Dedifferentiated amniotic fluid mesenchymal stem cell (primary cell): ENCODE data around the gene PHLPP1.
"Not testable (repeated sequence)": the region's sequence is repeated elsewhere in the genome, so short reads cannot be mapped to it uniquely, and the experiment has no call there.

Experiments
- DNase-seq: peaks from one replicate; pipeline ENCODE4 v3.0.0-alpha.2; 2016; ENCODE audit errors: extremely low spot score

PHLPP1 gene

GRCh38 chr18:62715436-62715758 is at the start of gene PHLPP1:
PHLPP1 (plus strand) TSS chr18:62715541; CDS start chr18:62715684, 143 bp downstream.
- DNase-seq: no peak

- no peak for DNase-seq
Observed at GRCh38 chr18:62669225-62669624, 46.1 kb upstream of the PHLPP1 start.

GRCh38 chr18:62670573-62670972 is 44.8 kb upstream of the PHLPP1 start:
- DNase-seq: no peak

DNA sequence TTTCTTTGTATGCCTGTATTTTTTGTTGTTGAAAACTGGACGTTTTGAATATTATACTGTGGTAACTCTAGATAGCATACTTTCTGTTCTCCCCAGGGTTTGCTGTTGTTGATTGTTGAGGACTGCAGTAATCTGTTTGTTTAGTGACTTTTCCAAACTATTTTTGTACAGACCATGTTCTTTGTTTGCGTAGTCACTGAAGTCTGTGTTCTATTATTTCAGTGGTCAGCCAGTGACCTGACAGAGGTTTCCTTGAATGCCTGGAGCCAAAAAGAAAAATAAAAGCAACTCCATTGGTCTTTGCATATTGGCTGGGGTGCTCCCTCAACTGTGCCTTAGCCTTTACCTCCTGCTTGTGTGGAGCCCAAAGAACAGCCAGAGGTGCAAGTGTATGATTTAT is 42.7 kb upstream of the PHLPP1 start:
- peak; percentile 39 for DNase-seq

- DNase-seq: no peak
Observed at GRCh38 chr18:62678847-62679485, 36.4 kb upstream of the PHLPP1 start.

DNA sequence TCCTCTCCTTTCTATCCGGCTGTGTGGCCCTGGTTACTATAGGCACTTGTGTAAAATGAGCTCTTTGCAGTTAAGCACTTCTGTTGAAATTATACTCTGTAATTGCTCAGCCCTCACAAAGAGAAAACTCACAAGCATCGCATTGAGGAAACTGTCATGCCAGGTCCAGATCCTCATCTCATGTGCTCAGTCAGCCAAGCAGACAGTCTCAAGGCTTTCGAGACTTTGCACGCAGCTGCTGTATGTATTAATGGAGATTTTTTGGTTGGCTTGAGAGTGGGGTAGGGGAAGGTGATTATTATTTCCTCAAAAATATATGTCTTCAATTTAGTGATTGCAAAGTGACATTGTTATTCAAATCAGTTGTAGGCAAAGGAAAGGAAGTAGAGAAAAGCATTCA is 33.0 kb upstream of the PHLPP1 start:
- no peak for DNase-seq

DNA sequence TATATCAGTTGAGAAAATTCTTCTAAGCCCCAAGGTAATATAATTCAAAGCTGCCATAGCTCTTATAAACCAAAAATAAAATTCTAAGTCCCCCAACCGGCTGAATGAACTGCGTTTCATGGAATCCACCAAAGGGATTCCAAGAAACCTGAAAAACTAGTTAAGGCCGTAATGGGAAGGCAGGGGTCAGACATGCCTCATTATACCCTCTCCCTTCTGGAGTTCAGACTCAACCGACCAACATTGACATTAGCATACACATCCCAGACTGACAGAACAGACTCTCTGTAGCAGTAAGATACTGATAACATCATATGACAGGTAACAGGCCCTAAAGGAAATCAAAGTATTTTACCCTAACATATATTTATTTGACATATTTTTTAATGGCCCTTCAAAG is 31.4 kb upstream of the PHLPP1 start:
- DNase-seq: no peak

DNA sequence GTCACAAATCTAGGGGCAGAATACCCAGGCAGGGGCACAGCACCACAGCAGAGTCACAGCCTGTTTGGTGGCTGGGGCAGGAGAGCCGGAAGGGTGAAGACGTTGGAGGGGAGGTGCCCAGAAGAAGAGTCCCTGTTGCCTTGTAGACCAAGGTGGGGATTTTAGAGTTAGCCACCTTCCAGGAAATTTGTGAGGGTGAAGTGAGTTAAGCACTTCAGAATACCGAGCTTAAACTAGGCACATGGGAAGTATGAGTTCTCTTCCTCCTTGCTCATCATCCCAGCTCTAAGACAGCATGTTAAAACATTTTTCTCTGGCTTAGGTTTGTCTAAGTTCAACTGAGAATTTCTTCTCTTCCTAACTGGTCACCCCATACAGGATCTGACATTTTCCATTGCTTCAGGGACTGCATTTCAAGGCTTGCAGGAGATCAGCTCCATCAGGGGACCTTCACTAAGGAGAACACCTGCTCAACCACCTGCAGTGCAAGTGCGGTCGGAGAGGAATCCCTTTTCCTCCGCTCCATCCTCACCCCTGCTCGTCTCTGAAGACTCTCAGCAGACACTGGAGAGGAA is 26.5 kb upstream of the PHLPP1 start:
- no peak for DNase-seq

DNA sequence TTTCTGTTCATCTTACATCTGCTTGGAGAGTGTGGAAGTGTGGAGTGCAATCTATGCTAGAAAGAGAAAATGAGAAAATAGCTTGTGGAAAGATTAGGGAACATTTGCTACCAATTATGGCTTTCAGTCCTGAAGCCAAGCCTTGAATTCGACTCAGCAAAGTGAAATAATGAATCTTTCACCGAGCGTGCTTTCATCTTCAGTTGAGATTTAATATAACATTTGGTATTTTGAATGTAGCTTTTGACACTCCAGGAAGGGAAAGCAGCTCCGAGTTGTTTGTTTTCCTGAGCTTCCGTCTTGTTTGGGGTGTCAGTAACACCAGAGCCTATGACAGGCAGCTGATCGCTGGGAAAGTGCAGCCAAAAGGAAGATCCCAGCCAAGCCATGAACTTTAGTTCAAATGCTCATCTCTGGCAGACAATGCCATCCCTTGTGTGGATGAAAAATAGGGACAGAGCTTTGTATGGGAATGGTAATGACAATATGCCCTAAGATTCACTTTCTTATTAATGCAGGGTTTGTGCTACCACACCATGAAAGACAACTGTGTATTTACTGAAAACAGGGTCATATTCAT is 25.0 kb upstream of the PHLPP1 start:
- no peak for DNase-seq

DNA sequence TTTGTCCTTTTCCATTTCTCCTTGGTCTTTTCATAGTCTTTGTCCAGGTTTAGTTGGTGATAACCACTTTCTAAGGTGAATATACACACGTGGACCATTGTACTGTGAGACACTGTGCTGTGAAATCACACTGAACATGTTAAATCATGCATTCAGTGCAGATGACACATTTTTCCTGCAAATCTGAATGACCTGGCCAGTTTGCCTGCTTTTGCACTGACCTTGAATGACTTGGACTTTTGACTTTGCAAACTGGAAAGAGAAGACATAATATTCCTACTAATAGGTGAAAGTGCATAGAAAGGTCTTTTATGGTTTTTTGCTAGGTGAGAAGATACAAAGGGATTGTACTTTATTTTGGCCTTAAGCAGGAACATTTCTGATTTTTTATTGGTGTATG is 21.7 kb upstream of the PHLPP1 start:
- DNase-seq: no peak

GRCh38 chr18:62697636-62698035 is 17.7 kb upstream of the PHLPP1 start:
- DNase-seq: no peak

DNA sequence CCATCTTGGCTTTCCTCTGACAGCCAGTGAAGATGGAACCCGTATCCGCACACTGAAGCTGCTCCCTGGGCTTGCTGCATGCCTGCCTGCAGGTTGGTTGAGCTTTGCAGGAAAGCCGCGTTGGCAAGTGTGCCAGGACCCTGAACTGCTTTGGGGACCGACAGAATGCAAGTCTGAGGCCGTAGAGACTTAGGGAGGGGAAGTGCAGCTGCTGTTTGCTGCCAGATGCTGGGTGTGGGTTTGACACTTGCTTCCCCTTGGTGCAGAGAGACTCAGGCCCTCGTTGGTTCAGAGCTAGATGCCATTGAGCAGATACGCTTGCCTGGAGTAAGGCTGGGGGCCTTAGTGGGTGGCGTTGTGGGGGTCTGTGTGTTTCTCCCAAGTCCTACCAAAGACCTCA is 13.1 kb upstream of the PHLPP1 start:
- DNase-seq: no peak

DNA sequence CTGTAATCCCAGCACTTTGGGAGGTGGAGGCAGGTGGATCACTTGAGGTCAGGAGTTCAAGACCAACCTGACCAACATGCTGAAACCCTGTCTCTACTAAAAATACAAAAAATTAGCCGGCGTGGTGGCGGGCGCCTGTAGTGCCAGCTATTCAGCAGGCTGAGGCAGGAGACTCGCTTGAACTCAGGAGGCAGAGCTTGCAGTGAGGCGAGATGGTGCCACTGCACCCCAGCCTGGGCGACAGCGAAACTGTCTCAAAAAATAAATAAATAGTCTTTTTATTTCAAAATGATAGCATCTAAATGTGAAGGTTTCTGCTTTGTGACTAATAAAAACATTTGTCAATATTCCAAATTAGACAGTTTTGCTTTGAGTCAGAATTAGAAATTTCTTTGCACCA is 8.5 kb upstream of the PHLPP1 start:
- DNase-seq: not testable (repeated sequence)

DNA sequence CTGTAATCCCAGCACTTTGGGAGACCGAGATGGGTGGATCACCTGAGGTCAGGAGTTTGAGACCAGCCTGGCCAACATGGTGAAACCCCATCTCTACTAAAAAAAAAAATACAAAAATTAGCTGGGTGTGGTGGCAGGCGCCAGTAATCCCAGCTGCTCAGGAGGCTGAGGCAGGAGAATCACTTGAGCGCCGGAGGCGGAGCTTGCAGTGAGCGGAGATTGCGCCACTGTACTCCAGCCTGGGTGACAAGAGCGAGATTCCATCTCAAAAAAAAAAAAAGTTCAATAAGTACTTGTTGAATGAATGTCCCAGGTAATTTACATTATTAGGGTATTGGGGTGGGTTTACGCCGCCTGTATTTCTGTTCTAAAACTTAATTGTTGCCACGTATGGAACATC is 5.4 kb upstream of the PHLPP1 start:
- not testable (repeated sequence) for DNase-seq

GRCh38 chr18:62710417-62710816 is 4.9 kb upstream of the PHLPP1 start:
- no peak for DNase-seq

DNA sequence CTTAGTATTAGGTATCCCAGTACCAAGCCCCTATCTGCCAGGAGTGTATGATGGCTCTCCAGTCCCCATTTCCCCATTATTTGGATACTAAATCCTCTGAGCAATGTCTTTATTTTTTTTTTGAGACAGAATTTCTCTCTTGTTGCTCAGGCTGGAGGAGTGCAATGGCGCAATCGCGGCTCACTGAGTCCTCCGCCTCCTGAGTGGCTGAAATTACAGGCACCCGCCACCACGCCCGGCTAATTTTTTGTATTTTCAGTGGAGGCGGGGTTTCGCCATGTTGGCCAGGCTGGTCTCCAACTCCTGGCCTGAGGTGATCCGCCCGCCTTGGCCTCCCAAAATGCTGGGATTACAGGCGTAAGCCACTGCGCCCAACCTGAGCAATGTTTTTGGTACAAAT is 3.6 kb upstream of the PHLPP1 start:
- DNase-seq: no peak

- DNase-seq: no peak
Observed at GRCh38 chr18:62713651-62714247, 1.6 kb upstream of the PHLPP1 start.

- peak; percentile 100 for DNase-seq
Observed at GRCh38 chr18:62714671-62715435, 488 bp upstream of the PHLPP1 start.

- DNase-seq: no peak
Observed at GRCh38 chr18:62715759-62716615, 646 bp downstream of the PHLPP1 start.

- DNase-seq: no peak
Observed at GRCh38 chr18:62716619-62717168, 1.4 kb downstream of the PHLPP1 start.
